HEK293 (cell line): ENCODE results near the gene PHF5A.

ENCODE experiments used
- CTCF ChIA-PET: fragments of 350-600 bp; formaldehyde crosslinking; extraction: SDS; loops from one replicate; lab custom pipeline; 2021; ENCODE audit warnings: antibody characterized with exemption; lab: Yijun Ruan, JAX
- POLR2A ChIA-PET: fragments of 300-600 bp; formaldehyde crosslinking; extraction: SDS; loops from one replicate; lab custom pipeline; 2020; ENCODE audit warnings: antibody characterized with exemption, inconsistent platforms; lab: Yijun Ruan, JAX
- H3K27ac ChIP-seq: fragments of 200-500 bp; sonication (Bioruptor generic); 2 replicates; pipeline ENCODE4 v1.5.1; 2014; ENCODE audit warnings: low read depth, low read length, control low read depth, inconsistent platforms; ENCODE audit errors: extremely low read depth
- H3K36me3 ChIP-seq, 2 experiments: fragments of 200-500 bp in 1 of 2; sonication (Bioruptor generic) in 1 of 2; 1 replicate in 1 of 2; 2 replicates in 1 of 2; pipeline ENCODE4 v1.5.1; 2014 to 2017; ENCODE audit warnings: inconsistent platforms in 2 of 2, low read length in 2 of 2; ENCODE audit not compliant: control insufficient read depth in 2 of 2, insufficient read depth in 1 of 2
- H3K4me1 ChIP-seq: fragments of 200-500 bp; sonication (Bioruptor generic); 2 replicates; pipeline ENCODE4 v1.5.1; 2014; ENCODE audit warnings: mild to moderate bottlenecking, low read length, inconsistent platforms; ENCODE audit not compliant: control insufficient read depth, insufficient read depth
- H3K4me3 ChIP-seq: 2 replicates; pipeline ENCODE4 v1.5.1; 2011; ENCODE audit warnings: low read depth, mild to moderate bottlenecking, control low read depth, low read length, moderate library complexity
- H3K9me3 ChIP-seq: fragments of 200-500 bp; sonication (Bioruptor generic); 2 replicates; pipeline ENCODE4 v1.5.1; 2014; ENCODE audit warnings: low read depth, low read length, inconsistent platforms; ENCODE audit not compliant: control insufficient read depth, insufficient read depth
- EGR2 ChIP-seq: fragments of 450-650 bp; formaldehyde crosslinking; IDR thresholded peaks from 2 replicates; pipeline ENCODE4 v1.5.1; 2016; ENCODE audit warnings: low read depth, missing biosample characterization, missing genetic modification characterization
- GLI4 ChIP-seq: fragments of 450-650 bp; formaldehyde crosslinking; IDR thresholded peaks from 2 replicates; pipeline ENCODE4 v1.5.1; 2016; ENCODE audit warnings: missing biosample characterization, missing genetic modification characterization
- HOXA7 ChIP-seq: sonication (generic); formaldehyde crosslinking; IDR thresholded peaks from 2 replicates; pipeline ENCODE4 v1.8.1; 2022; ENCODE audit warnings: missing genetic modification reagents, borderline replicate concordance
- KLF1 ChIP-seq: fragments of 450-650 bp; formaldehyde crosslinking; IDR thresholded peaks from 2 replicates; pipeline ENCODE4 v1.5.1; 2016; ENCODE audit warnings: missing biosample characterization, missing genetic modification characterization
- KLF17 ChIP-seq: fragments of 450-650 bp; formaldehyde crosslinking; IDR thresholded peaks from 2 replicates; pipeline ENCODE4 v1.5.1; 2016; ENCODE audit warnings: missing biosample characterization, missing genetic modification characterization
- MYNN ChIP-seq: fragments of 450-650 bp; formaldehyde crosslinking; IDR thresholded peaks from 2 replicates; pipeline ENCODE4 v1.5.1; 2016; ENCODE audit warnings: missing biosample characterization, missing genetic modification characterization, borderline replicate concordance
- MZF1 ChIP-seq: fragments of 450-650 bp; formaldehyde crosslinking; IDR thresholded peaks from 2 replicates; pipeline ENCODE4 v1.5.1; 2017; ENCODE audit warnings: missing biosample characterization, missing genetic modification characterization, borderline replicate concordance
- ZBTB48 ChIP-seq: fragments of 450-650 bp; formaldehyde crosslinking; IDR thresholded peaks from 2 replicates; pipeline ENCODE4 v1.5.1; 2016; ENCODE audit warnings: missing biosample characterization, missing genetic modification characterization
- ZEB2 ChIP-seq: fragments of 450-650 bp; formaldehyde crosslinking; IDR thresholded peaks from 2 replicates; pipeline ENCODE4 v1.5.1; 2016; ENCODE audit warnings: missing biosample characterization, missing genetic modification characterization
- ZNF121 ChIP-seq: fragments of 450-650 bp; formaldehyde crosslinking; IDR thresholded peaks from 2 replicates; pipeline ENCODE4 v1.5.1; 2016; ENCODE audit warnings: missing biosample characterization, missing genetic modification characterization
- ZNF138 ChIP-seq: fragments of 450-650 bp; formaldehyde crosslinking; IDR thresholded peaks from 2 replicates; pipeline ENCODE4 v1.5.1; 2016; ENCODE audit warnings: missing biosample characterization, missing genetic modification characterization, borderline replicate concordance
- ZNF157 ChIP-seq: fragments of 450-650 bp; formaldehyde crosslinking; IDR thresholded peaks from 2 replicates; pipeline ENCODE4 v1.5.1; 2016; ENCODE audit warnings: missing biosample characterization, missing genetic modification characterization
- ZNF16 ChIP-seq: fragments of 450-650 bp; formaldehyde crosslinking; IDR thresholded peaks from 2 replicates; pipeline ENCODE4 v1.5.1; 2016; ENCODE audit warnings: low read depth, missing biosample characterization, missing genetic modification characterization
- ZNF169 ChIP-seq: fragments of 450-650 bp; formaldehyde crosslinking; IDR thresholded peaks from 2 replicates; pipeline ENCODE4 v1.5.1; 2016; ENCODE audit warnings: missing biosample characterization, missing genetic modification characterization
- ZNF174 ChIP-seq: fragments of 450-650 bp; formaldehyde crosslinking; IDR thresholded peaks from 2 replicates; pipeline ENCODE4 v1.5.0; 2017; ENCODE audit warnings: missing biosample characterization, mild to moderate bottlenecking, missing genetic modification characterization
- ZNF2 ChIP-seq: fragments of 450-650 bp; formaldehyde crosslinking; IDR thresholded peaks from 2 replicates; pipeline ENCODE4 v1.5.1; 2016; ENCODE audit warnings: missing biosample characterization, missing genetic modification characterization
- ZNF24 ChIP-seq: fragments of 450-650 bp; formaldehyde crosslinking; IDR thresholded peaks from 2 replicates; pipeline ENCODE4 v1.5.1; 2016; ENCODE audit warnings: missing biosample characterization, missing genetic modification characterization
- ZNF335 ChIP-seq: fragments of 450-650 bp; formaldehyde crosslinking; conservative IDR thresholded peaks from 2 replicates; pipeline ENCODE4 v1.5.1; 2016; ENCODE audit warnings: missing biosample characterization, missing genetic modification characterization
- ZNF341 ChIP-seq: fragments of 450-650 bp; formaldehyde crosslinking; IDR thresholded peaks from 2 replicates; pipeline ENCODE4; 2016; ENCODE audit warnings: low read depth, missing biosample characterization, missing genetic modification characterization
- ZNF394 ChIP-seq: fragments of 450-650 bp; formaldehyde crosslinking; IDR thresholded peaks from 2 replicates; pipeline ENCODE4 v1.5.1; 2016; ENCODE audit warnings: missing biosample characterization, missing genetic modification characterization, mild to moderate bottlenecking, moderate library complexity, borderline replicate concordance
- ZNF404 ChIP-seq: fragments of 450-650 bp; formaldehyde crosslinking; IDR thresholded peaks from 2 replicates; pipeline ENCODE4 v1.5.1; 2017; ENCODE audit warnings: missing biosample characterization, missing genetic modification characterization
- ZNF426 ChIP-seq: fragments of 450-650 bp; formaldehyde crosslinking; IDR thresholded peaks from 2 replicates; pipeline ENCODE4 v1.5.1; 2017; ENCODE audit warnings: missing biosample characterization, missing genetic modification characterization, mild to moderate bottlenecking, inconsistent platforms, moderate library complexity
- ZNF701 ChIP-seq: fragments of 450-650 bp; formaldehyde crosslinking; IDR thresholded peaks from 2 replicates; pipeline ENCODE4 v1.5.1; 2016; ENCODE audit warnings: missing biosample characterization, missing genetic modification characterization
- ZNF785 ChIP-seq: fragments of 450-650 bp; formaldehyde crosslinking; IDR thresholded peaks from 2 replicates; pipeline ENCODE4 v1.5.1; 2016; ENCODE audit warnings: missing biosample characterization, missing genetic modification characterization
- TF ChIP-seq, protein P1 (sequence below): fragments of 450-650 bp; formaldehyde crosslinking; IDR thresholded peaks from 2 replicates; pipeline ENCODE4 v1.5.1; 2017; ENCODE audit warnings: missing biosample characterization, missing genetic modification characterization
- TF ChIP-seq, protein P2 (sequence below): fragments of 450-650 bp; IDR thresholded peaks from 2 replicates; pipeline ENCODE4 v1.5.1; 2018; ENCODE audit warnings: missing biosample characterization, missing genetic modification characterization
- TF ChIP-seq, protein P3 (sequence below): fragments of 450-650 bp; formaldehyde crosslinking; optimal IDR thresholded peaks from 2 replicates; pipeline ENCODE3; 2016; ENCODE audit warnings: missing biosample characterization, mild to moderate bottlenecking, missing genetic modification characterization
- TF ChIP-seq, protein P4 (sequence below): fragments of 450-650 bp; formaldehyde crosslinking; IDR thresholded peaks from 2 replicates; pipeline ENCODE4 v1.5.1; 2017; ENCODE audit warnings: missing biosample characterization, missing genetic modification characterization

PHF5A gene, protein sequence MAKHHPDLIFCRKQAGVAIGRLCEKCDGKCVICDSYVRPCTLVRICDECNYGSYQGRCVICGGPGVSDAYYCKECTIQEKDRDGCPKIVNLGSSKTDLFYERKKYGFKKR

GRCh38 chr22:41468381-41469217, at the start of gene PHF5A, which contains the start of gene ACO2:
Gene PHF5A, minus strand, starts transcription at chr22:41468692. Its CDS starts 39 bp downstream, at chr22:41468653.
Gene ACO2, plus strand, starts transcription at chr22:41469117. Its CDS starts 30 bp downstream, at chr22:41469147.
- H3K27ac ChIP-seq, result peak within 1 kb of the TSS; percentile 84
- peaks cover 41 to 61% of the 10 kb centered on the region in 2 experiments for H3K36me3 ChIP-seq
- peak within 1 kb of the TSS; percentile 90 for H3K4me3 ChIP-seq
- ChIA-PET CTCF (interaction anchor here (0.5 to 3.5 kb wide), 5 partner anchors 22 to 65 kb away, joined by 3 to 17 read pairs (median 5); partner anchors contain the start of gene TOB2), POLR2A (interaction anchor here (0.5 to 8.2 kb wide), 29 partner anchors 10 to 494 kb away, joined by 3 to 214 read pairs (median 4); partner anchors contain the start of genes CSDC2, DESI1, PMM1 and TEF)
- no peaks in the 10 kb centered on the region for H3K9me3 ChIP-seq
- no peaks in the 10 kb centered on the region for H3K4me1 ChIP-seq
- TF ChIP-seq MYNN (no peak), MZF1 (tag by site-specific recombination) (no peak), ZNF2 (tag by site-specific recombination) (0 out of 2 replicates have a peak, but pooled peaks have one; percentile 56), ZNF701 (no peak), ZNF404 (tag by site-specific recombination) (no peak), ZNF174 (tag by site-specific recombination) (no peak), EGR2 (peak; percentile 71), ZNF16 (no peak), KLF17 (tag by site-specific recombination) (peak; percentile 91), ZNF785 (peak; percentile 63; the same call in 1 of the 2 replicates), ZNF138 (no peak), ZEB2 (peak; percentile 59), GLI4 (no peak), ZNF341 (tag by site-specific recombination) (no peak), KLF1 (peak; percentile 99), ZNF24 (0 out of 2 replicates have a peak, but pooled peaks have one; percentile 56), HOXA7 (CRISPR knock-in tag) (no peak), ZNF335 (tag by site-specific recombination) (peak; percentile 95), ZBTB48 (tag by site-specific recombination) (peak; percentile 72), ZNF169 (tag by site-specific recombination) (no peak), ZNF426 (no peak), ZNF121 (tag by site-specific recombination) (no peak), ZNF157 (tag by site-specific recombination) (no peak), ZNF394 (tag by site-specific recombination) (peak; percentile 41; the same call in 1 of the 2 replicates)
- TF ChIP-seq, protein P1, sequence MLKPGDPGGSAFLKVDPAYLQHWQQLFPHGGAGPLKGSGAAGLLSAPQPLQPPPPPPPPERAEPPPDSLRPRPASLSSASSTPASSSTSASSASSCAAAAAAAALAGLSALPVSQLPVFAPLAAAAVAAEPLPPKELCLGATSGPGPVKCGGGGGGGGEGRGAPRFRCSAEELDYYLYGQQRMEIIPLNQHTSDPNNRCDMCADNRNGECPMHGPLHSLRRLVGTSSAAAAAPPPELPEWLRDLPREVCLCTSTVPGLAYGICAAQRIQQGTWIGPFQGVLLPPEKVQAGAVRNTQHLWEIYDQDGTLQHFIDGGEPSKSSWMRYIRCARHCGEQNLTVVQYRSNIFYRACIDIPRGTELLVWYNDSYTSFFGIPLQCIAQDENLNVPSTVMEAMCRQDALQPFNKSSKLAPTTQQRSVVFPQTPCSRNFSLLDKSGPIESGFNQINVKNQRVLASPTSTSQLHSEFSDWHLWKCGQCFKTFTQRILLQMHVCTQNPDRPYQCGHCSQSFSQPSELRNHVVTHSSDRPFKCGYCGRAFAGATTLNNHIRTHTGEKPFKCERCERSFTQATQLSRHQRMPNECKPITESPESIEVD, result no peak; the same call in 1 of the 2 replicates
- TF ChIP-seq, protein P2, sequence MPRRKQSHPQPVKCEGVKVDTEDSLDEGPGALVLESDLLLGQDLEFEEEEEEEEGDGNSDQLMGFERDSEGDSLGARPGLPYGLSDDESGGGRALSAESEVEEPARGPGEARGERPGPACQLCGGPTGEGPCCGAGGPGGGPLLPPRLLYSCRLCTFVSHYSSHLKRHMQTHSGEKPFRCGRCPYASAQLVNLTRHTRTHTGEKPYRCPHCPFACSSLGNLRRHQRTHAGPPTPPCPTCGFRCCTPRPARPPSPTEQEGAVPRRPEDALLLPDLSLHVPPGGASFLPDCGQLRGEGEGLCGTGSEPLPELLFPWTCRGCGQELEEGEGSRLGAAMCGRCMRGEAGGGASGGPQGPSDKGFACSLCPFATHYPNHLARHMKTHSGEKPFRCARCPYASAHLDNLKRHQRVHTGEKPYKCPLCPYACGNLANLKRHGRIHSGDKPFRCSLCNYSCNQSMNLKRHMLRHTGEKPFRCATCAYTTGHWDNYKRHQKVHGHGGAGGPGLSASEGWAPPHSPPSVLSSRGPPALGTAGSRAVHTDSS (tag by site-specific recombination), result no peak
- TF ChIP-seq, protein P3, sequence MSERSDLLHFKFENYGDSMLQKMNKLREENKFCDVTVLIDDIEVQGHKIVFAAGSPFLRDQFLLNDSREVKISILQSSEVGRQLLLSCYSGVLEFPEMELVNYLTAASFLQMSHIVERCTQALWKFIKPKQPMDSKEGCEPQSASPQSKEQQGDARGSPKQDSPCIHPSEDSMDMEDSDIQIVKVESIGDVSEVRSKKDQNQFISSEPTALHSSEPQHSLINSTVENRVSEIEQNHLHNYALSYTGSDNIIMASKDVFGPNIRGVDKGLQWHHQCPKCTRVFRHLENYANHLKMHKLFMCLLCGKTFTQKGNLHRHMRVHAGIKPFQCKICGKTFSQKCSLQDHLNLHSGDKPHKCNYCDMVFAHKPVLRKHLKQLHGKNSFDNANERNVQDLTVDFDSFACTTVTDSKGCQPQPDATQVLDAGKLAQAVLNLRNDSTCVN, result peak; percentile 75
- TF ChIP-seq, protein P4, sequence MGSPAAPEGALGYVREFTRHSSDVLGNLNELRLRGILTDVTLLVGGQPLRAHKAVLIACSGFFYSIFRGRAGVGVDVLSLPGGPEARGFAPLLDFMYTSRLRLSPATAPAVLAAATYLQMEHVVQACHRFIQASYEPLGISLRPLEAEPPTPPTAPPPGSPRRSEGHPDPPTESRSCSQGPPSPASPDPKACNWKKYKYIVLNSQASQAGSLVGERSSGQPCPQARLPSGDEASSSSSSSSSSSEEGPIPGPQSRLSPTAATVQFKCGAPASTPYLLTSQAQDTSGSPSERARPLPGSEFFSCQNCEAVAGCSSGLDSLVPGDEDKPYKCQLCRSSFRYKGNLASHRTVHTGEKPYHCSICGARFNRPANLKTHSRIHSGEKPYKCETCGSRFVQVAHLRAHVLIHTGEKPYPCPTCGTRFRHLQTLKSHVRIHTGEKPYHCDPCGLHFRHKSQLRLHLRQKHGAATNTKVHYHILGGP, result no peak; the same call in 1 of the 2 replicates
